Stimulated activated CD8-positive, alpha-beta memory T cell treated with anti-CD3 and anti-CD28 coated beads, Interleukin-7, amount 100 ng/mL, for 4 hours (primary cell): ENCODE data around the gene ERAL1.
"Not testable (repeated sequence)": the region's sequence is repeated elsewhere in the genome, so short reads cannot be mapped to it uniquely, and the experiment has no call there.

Experiments
- DNase-seq, 2 donors: peaks; one replicate each; pipeline ENCODE4 v3.0.0-alpha.2; 2020; ENCODE audit warnings: low read depth in 2 of 2

The ERAL1 gene

DNA sequence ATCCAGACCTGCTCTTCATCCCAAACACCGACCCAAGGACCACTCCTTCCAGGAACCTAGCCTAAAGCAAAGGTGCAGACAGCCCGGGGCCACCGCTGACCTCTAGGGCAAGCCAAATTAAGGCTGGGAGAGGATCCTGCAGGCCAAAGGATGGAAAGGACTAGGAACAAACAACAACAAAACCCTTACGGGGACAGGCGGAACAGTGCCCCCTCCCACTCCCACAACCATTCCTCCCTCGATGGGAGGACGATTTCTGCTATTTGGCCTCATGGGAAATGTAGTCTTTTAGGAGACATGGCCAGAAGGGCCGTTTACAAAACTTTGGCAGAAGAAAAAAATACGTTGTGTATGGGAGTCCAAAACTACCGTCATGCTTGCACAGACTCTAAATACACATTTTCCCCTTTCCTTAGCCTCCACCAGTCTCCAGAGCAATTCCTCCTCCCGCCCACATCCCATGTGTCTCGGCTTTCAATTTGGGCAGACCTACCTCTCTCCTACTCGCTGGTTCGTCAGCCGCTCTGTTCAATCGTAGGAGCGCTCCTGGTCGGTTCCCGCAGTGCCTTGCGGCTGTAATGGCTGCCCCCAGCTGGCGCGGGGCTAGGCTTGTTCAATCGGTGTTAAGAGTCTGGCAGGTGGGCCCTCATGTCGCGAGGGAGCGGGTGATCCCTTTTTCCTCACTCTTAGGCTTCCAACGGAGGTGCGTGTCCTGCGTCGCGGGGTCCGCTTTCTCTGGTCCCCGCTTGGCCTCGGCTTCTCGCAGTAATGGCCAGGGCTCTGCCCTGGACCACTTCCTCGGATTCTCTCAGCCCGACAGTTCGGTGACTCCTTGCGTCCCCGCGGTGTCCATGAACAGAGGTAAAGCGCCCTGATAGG, at the start of gene ERAL1:
TSS of gene ERAL1 (plus strand) at position 560 of the 879 bp plus-strand sequence. CDS start at position 579, 19 bp downstream.
- DNase-seq: peak; percentile 73 to 78

DNA sequence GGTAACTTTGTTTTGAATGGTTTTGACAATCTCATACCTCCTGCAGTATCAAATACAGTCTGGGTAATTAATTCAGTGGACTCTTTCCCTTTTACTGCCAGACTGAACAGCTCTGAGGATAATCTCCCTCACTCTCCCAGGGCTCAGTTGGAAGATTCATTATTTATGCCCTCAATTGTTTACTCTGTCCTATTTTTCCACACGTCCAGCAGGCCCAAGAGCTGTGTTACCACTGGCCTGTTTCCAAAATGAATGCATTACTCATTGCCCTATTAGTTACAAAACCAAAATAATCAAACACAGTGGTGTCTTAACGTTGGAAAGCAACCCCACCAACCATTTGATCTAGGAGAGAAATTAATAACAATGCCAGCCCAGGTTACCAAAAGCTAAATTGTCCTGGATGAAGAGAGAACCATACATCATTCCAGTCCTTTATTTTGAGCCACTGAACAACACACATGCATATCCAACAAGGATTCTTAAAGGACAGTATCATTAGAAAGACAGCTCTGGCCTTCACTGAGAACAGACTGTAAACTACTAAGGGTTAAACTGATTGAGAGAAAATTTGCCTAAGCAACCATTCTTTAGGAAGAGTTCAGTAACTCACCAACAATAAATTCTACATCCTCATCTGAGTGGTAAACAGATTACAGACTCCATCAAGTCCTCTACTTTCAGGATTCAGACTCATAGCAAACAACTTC, 46.7 kb upstream of the ERAL1 start:
- no peak for DNase-seq

DNA sequence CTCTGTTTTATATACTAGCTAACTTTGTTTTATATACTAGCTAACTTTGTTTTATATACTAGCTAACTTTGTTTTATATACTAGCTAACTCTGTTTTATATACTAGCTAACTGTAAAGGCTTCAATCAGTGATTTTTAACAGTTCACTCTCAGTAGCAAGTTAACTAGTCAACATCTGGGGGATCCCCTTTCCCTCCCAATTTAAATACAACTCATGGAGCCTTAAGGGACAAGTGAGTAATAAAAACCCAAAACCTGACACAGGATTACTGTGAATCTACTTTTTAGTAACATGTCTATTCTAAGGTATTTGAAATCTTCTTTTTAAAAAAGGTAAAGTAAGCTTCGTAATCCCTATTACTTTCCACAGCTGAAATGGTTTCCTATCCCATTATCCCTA, 44.4 kb upstream of the ERAL1 start:
- no peak for DNase-seq

DNA sequence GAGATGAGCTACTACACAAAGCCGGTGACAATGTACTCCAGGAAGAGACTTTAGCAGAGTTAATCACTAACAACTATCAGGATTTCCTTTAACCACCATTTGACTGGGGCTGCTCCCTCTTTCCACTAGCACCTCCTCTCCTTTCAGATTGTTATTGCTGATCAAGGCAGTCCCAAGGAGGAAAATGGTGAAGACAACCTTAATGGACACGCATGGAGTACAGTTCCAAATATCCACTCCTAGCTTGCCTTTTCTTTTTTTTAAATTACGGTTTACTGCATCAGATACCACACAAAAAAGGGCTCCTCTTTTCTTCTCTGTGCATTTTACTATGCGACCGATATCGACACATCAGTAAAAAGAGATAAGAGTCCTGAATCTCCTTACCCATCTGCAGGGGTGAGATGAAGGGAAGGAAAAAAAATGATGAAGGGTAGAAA, 43.1 kb upstream of the ERAL1 start:
- no peak for DNase-seq

DNA sequence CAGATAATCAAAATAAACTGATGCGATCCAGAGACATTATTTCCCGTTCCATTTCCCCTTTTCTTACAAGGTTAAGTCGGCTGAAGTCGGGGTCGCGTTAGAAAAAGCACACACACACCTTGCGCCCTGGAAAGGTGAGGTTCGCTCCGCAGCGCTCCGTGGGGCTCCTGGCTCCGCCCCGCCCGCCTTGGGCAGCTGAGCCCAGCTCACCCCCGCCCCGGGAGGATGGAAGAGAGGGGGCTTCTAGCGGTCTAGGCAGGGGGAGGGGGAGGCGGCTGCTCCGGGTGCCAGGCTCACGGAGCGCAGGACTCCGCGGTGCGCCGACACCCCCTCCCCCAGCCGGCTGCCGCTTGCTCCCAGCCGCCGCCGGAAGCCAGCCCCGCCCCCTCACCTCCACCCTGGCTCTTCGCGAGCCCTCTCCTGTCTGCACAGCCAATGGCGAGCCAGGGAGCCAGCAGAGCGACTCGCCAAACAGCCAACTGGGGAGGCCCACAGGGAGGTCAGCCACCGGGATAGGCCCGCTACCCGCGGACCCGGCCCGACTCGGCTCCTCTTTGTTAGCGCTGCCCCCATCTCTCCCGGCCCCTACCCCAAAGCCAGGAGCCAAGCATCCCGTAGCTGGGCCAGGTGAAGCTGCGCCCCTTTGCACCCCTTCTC, 42.6 kb upstream of the ERAL1 start:
- DNase-seq: peak; percentile 88 to 96

DNA sequence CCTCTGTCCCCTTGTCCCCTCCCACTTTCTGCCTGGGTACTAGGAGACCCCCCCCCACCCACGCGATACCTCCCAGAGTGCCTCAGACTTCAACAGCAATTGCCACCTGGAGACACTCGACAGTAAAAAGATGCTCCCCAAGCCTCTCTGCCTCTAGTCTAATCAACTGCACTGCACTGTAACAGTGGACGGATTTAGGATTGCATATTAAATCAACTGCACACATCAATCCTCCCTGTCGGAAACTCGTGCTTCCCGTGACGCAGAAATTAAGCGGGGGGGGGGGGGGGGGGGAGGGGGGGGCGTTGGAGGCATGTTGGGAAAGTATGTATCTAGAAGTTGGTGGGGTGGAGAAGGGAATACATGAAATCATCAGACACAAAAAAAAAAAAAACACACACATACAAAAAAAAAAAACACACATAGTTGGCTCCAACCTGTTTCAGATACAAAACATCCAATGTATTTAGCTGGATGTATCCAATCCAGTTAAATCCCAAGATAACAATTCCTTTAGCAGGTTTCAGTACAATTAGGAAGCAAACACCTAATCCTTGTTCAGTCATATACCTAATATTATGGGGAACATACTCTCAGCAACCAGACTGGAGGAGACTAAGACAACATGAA, 42.0 kb upstream of the ERAL1 start:
- no peak for DNase-seq

DNA sequence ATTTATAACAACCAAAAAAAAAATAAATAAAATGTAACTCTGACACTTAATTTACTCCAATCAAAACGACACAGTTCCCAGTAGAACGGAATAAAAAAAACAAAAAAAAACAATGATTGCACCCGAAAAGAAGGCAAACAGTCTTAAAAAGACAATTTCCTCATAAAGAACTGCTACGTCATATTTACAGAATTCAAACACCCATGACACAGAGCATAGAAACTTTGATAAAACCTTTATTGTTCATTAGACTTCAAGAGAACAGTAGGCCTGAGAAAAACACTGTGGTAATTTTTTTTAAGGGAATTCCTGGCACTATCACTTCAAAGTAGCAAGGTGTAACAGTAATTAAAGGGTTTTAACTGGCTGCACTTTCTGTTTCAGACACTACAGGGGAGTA, 38.3 kb upstream of the ERAL1 start:
- no peak for DNase-seq

DNA sequence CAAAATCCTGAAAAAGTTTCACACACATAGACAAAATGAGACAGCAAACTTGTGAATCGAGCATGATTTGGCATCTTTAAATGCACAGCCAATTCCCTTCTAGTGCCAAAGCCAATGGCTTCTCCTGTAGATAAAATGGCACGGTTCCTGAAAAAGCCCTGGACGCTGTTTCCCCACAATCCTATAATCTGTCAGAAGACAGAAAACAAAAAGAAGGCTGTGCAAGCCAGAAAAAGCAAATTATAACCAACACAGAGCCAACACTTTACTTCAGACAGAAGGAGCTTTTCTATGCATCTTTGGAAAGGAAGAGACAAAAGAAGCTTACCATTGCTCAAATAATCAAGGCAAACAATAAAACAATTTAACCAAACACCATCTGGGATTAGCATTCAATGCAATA, 36.0 kb upstream of the ERAL1 start:
- DNase-seq: no peak

DNA sequence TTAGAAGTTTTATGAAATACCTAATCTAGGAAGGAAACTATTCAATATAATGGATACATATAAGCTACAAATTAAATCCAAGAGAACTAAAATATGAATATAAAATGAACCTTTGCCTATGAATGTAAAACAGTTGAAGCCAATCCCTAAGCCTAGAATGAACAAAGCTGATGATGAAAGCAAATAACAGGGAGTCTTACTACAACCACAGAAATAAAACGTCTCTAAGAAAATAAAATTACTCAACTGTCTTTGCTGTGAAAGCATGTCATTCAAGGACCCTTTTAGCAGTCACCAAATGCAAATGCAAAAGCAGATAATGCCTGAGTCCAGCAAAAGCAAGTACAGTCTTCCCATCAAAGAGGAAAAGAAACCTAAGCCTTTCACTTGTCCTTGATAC, 35.2 kb upstream of the ERAL1 start:
- DNase-seq: no peak

DNA sequence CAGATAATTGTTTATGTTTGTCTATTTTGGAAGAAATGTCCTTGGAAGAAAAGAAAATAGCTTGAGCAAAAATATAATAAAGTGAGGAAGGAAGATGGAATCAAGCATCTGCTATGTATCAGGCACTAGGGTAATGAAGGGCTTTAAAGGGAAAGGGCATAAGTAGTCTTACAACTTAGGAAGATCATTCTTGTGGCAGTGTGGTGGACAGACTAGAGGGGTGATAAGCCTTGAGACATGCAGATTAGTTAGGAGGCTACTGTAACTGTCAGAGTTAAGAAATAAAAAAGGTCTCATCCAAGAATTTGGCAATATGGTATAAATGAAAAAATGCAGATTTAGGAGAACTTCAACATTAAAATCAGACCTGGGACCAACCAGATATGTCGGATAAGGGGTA, 27.1 kb upstream of the ERAL1 start:
- DNase-seq: no peak

DNA sequence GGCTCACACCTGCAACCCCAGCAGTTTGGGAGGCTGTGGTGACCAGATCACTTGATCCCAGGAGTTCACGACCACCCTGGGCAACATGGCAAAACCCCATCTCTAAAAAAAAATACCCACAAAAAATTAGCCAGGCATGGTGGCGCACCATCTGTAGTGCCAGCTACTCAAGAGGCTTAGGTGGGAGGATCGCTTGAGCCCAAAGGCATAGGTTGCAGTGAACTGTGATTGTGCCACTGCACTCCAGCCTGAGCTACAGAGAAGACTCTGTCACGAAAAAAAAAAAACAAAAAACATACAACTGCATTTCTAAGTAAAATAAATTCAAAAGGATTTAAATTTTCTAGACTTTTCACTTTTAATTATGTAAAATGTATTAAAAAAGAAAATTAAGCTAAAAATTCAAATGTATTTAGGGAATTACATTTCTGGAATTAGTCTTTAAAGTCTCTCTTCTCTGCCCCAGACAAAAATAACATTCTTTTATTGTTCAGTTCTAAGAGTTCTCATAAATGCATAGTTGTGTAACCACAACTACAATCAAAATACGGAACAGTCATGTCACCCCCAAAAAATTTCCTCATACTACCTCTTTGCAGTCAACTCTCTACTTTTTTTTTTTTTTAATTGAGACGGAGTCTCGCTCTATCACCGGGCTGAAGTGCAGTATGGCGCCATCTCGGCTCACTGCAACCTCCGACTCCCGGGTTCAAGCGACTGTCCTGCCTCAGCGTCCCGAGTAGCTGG, 26.3 kb upstream of the ERAL1 start:
- DNase-seq: no peak

DNA sequence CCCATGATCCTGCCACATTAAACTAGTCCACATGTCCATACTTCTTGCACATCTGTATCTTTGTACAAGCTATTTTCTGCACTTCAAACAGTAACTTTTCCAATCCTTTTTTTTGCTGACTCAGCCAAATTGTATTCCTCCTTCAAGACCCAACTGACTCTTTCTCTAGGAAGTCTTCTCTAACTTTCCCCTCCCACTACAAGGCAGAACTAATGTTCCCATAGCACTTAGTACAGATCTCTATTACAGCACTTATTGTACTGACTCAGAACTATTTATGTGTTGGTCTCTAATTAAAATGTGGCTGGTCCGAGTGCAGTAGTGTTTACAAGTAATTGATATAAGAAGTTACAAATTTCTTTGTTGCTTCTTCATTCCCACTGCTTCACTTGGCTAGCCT, 20.4 kb upstream of the ERAL1 start:
- no peak for DNase-seq

DNA sequence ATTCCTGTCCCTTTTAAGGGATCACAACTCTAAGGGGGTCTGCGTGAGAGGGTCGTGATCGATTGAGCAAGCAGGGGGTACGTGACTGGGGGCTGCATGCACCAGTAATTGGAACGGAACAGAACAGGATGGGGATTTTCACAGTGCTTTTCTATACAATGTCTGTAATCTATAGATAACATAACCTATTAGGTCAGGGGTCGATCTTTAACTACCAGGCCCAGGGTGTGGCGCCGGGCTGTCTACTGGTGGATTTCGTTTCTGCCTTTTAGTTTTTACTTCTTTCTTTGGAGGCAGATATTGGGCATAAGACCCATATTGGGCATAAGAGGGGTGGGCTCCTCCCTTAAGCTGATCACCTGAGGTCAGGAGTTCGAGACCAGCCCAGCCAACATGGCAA, 18.3 kb upstream of the ERAL1 start:
- DNase-seq: not testable (repeated sequence)

DNA sequence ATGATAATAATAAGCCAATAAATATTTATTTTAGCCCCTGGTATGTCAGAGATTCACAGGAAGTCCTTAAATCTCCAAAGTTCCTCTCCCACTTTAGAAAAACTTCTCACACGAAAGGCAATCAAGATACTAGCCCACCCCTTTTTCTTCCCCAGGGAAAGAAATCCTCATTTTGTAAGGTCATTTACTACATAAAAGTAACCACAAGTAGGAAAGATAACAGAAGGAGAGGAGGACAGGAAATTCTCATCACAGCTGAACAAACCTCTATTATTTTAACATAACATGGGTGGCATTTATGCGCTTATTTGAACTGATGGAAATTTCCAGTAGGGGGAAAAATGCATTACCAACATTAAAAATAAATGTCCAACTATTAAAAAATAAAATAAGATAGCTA, 15.6 kb upstream of the ERAL1 start:
- DNase-seq: no peak

DNA sequence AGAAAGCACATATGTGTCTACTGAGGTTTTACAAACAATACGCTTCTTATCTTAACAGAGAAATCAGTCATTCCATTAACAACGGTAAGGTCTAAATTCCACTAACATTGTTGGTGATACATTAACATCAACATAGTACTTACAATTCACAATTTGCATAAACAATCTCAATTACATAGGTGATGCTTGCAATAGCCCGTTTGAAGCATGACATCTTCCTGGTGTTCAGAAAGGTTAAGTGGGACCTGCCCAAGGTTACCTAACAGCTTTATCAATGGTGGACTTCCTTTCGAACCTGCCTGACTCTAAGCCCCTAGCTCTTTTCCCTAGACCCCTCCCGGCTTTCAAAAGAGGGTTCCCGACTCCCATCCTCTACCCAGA, 12.9 kb upstream of the ERAL1 start:
- no peak for DNase-seq

DNA sequence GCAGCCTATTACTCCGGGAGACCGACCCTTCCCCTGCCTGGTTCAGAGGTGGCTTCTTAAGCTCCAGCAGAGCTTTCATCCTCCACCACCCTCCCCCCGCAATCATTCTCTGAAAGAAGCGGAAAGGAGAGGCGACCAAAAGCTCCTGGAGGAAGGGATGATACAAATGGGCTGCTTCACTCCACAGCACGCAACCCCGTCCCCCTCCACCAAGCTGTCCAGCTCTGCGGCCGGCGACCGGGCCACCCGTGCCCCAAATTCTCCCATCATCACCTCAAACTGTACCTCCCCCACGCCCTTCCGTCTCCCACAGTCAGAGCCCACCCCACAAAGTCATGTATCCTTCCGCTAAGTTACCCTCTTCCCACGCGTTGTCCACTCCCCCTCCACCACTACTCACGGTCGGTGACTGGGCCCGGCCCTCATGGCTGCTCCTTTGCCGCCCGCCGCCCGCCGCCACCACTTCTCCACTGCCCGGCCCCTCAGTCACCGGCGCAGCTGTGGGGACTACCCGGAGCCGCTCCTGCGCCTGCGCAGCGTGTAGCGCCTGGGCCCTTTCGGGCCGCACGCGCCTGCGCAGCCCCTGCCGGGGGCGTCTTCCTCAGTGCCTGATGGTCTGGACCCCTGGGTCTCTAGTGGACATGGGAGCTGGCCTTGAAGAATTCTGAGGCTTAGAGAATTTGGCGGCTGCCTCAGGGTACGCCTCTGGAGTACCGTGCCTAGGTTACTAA, 12.4 kb upstream of the ERAL1 start, which contains the start of gene FAM222B:
TSS of gene FAM222B (minus strand) at position 509 of the 731 bp plus-strand sequence. CDS start 76,123 bp downstream, outside the sequence.
- DNase-seq: peak; percentile 72 to 81

DNA sequence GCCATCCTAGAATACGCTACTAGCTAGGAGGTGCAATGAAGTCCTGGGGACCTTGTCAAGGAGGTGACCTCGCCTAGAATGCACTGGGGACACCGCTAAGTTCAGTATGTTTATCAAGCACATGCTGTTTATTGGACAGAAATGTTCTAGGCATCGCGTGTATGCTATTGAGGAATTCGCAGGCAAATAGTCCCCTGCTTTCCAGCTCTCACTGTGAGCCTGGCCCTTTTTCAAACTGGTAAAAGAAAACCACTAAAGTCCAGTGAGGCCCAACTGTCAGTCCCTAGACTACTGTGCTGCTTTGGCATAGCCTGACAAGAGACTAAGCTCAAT, 11.0 kb upstream of the ERAL1 start:
- no peak for DNase-seq

DNA sequence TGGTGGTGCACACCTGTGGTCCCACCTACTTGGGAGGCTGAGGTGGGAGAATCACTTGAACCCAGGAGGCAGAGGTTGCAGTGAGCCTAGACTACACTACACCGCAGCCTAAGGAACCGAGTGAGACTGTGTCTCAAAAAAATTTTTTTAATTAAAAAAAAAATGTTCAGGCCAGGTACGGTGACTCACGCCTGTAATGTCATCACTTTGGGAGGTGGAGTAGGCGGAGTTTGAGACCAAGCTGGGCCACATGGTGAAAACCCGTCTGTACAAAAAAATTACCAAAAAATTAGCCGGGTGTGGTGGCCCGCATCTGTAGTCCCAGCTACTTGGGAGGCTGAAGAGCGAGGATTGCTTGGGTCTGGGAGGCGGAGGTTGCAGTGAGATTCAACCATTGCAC, 8.6 kb upstream of the ERAL1 start:
- peak in 1 of 2 donors; percentile 5 for DNase-seq

DNA sequence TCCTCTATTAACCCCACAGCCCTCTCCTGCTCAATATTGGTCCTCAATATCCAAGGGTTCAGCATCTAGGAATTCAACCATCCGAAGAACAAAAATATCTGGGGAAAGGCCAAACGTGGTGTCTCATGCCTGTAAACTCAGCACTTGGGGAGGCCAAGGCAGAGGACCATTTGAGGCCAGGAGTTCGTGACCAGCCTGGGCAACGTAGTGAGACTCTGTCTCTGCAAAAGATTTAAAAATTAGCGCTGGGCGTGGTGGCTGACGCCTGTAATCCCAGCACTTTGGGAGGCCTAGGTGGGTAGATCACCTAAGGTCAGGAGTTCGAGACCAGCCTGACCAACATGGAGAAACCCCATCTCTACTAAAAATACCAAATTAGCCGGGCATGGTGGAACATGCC, 8.1 kb upstream of the ERAL1 start:
- DNase-seq: not testable (repeated sequence)

DNA sequence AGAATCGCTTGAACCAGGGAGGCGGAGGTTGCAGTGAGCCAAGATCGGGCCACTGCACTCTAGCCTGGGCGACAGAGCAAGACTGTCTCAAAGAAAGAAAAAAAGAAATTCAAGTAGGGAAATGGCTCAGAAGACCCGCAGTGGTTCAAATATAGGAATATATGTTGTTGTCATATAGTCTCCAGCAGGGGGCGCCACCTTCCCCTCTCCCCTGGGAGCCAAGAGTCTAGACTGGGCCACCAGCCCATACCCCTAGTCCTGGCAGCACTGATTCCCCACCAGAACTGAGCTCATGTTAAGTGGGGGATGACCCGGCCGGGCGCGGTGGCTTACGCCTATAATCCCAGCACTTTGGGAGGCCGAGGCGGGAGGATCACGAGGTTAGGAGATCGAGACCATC, 6.1 kb upstream of the ERAL1 start:
- DNase-seq: peak; percentile 18 to 20

DNA sequence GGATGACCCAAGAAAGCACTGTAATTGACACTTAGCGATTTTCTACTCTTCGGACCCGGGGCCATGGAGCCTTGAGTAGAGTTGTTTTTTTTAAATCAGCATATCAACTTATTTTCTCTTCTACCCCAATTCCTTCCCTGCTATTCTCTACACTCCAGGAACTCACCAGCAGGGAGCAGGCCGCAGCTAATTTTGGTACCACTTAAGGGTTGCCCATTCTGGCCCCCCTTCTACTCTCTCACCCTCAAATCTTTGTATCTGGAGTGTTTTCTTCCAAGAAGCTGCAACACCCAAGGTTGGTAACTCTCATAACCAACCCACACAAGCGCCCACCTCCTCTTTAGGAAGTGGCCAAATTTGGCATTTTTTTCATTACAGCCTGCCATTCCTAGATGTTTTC, 5.5 kb upstream of the ERAL1 start:
- DNase-seq: no peak
